ENCODE measurements around the gene FCRL1. TPM values are rescaled to one million over a fixed set of nuclear protein-coding genes. Genes with fewer than 3 reads are reported as not detected.

FCRL1 gene
- total and polyA plus RNA-seq, 10 of the 15 experiments (the other 5 are each of a cell fraction or from before 2014, with no cell fraction given), result 0.23 to 2.4 (median 0.87) TPM; not detected in 2

DNA sequence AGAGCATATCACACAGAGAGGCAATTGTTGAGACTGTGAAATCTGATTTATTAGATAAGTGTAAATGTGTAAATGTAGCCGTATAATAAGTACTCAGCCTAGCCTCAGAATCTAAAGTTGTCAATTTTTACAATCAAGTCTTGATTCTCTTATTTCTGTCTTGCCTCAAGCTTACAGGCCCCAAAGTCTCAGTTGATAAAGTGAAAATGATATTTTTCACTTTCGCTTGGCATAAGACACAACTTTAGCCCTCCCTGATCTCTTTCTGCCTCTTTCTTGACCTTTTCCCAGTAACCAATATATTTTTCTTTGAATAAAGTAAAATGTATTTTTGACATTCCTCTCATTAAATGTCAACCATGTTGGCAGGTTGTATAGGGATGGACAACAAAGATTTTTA, 11.0 kb upstream of the FCRL1 start:
- intact Hi-C loops (cut with micrococcal nuclease; ENCODE audit: unreplicated experiment), result no loop called here
- H3K27ac ChIP-seq (ENCODE audit: control insufficient read depth, insufficient read depth), result no peak overlapping the region
- H3K79me2 ChIP-seq (ENCODE audit: control insufficient read depth, insufficient read depth, low read length), result no peaks in the 10 kb centered on the region
- in situ Hi-C loops (cut with MboI), result no loop called here
- peaks cover 42% of the 10 kb centered on the region for H3K4me1 ChIP-seq (ENCODE audit: control insufficient read depth, insufficient read depth, low read length)
- DNase-seq (ENCODE audit: low read depth, low spot score) (no peak), ATAC-seq (peak; percentile 58), FAIRE-seq (no peak)
- H3K27me3 ChIP-seq (replicated peaks in 1 of 2; ENCODE audit: control insufficient read depth in 2 of 2, insufficient read depth in 2 of 2, low read length in 1 of 2), result no peaks in the 10 kb centered on the region; a peak in 1 of 4 replicates
- CTCF ChIA-PET, result no interaction called here
- H3K9ac ChIP-seq (ENCODE audit: control insufficient read depth, insufficient read depth, low read length), result no peak overlapping the region
- H3K4me2 ChIP-seq (ENCODE audit: control insufficient read depth, insufficient read depth), result peak overlapping the region; percentile 77
- H3K4me3 ChIP-seq, result 0 out of 2 replicates have a peak overlapping the region, but pooled peaks have one; percentile 6
- TF ChIP-seq, protein P1, sequence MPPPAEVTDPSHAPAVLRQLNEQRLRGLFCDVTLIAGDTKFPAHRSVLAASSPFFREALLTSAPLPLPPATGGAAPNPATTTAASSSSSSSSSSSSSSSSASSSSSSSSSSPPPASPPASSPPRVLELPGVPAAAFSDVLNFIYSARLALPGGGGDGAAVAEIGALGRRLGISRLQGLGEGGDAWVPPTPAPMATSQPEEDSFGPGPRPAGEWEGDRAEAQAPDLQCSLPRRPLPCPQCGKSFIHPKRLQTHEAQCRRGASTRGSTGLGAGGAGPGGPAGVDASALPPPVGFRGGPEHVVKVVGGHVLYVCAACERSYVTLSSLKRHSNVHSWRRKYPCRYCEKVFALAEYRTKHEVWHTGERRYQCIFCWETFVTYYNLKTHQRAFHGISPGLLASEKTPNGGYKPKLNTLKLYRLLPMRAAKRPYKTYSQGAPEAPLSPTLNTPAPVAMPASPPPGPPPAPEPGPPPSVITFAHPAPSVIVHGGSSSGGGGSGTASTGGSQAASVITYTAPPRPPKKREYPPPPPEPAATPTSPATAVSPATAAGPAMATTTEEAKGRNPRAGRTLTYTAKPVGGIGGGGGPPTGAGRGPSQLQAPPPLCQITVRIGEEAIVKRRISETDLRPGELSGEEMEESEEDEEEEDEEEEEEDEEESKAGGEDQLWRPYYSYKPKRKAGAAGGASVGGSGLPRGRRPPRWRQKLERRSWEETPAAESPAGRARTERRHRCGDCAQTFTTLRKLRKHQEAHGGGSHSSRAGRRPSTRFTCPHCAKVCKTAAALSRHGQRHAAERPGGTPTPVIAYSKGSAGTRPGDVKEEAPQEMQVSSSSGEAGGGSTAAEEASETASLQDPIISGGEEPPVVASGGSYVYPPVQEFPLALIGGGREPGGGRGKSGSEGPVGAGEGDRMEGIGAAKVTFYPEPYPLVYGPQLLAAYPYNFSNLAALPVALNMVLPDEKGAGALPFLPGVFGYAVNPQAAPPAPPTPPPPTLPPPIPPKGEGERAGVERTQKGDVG (CRISPR knock-in tag; IDR thresholded peaks at IDR 0.05), result no peak
- 0 out of 2 replicates have a peak, but pooled peaks have one; percentile 28 for TF ChIP-seq NFIC (IDR thresholded peaks at IDR 0.05; ENCODE audit: low read depth, low read length)
- peak overlapping the region; percentile 7; the same call in 1 of the 2 replicates for H2AFZ ChIP-seq (ENCODE audit: control insufficient read depth, low read depth, low read length)
- RAD21 ChIA-PET (ENCODE audit: unreplicated experiment), result interaction anchor here (1.5 kb wide), 1 partner anchor 49 kb away, joined by 3 read pairs; no protein-coding TSS in a partner anchor
- SMC1A ChIA-PET (ENCODE audit: uncharacterized antibody, unreplicated experiment), result interaction anchor here (1.0 to 1.4 kb wide), 3 partner anchors 21 to 38 kb away, joined by 3 to 4 read pairs (median 4); no protein-coding TSS in a partner anchor
- 10% methylated on average over 2 of the region's 2 CpGs for WGBS (ENCODE audit: insufficient coverage, insufficient replicate concordance, low lambda C conversion rate, missing lambda C conversion rate)
- H3K36me3 ChIP-seq (ENCODE audit: control insufficient read depth in 2 of 2, insufficient read depth in 2 of 2, low read length in 1 of 2), result no peaks in the 10 kb centered on the region
- POLR2A ChIA-PET, result no interaction called here
- H4K20me1 ChIP-seq (ENCODE audit: control insufficient read depth, insufficient read depth), result no peaks in the 10 kb centered on the region
- no TSS peak for BruUV-seq (replicated peaks)
- H3K9me3 ChIP-seq (replicated peaks; ENCODE audit: control insufficient read depth, insufficient read depth, low read length), result no peaks in the 10 kb centered on the region

DNA sequence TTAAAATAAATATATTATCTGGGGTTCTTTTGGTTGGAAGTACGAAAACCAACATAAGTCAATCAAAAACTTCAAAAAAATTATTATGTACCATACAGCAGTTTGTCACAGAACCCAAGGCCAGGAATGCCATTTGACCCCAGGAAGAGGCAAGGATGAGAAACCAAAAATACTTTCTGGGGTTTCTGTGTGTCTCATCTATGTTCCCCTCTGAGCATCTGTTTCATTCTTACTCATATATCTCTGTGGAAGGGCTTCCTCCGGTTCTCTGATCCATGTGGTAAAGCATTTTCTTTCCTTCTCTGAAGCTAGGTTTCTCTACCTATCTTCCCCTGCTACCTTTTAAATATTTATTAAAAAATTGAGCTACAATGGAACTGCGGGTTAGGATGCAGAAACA, 9.8 kb upstream of the FCRL1 start:
- Histone ChIP-seq H3K9me3 (replicated peaks; ENCODE audit: control insufficient read depth, insufficient read depth, low read length) (no peaks in the 10 kb centered on the region), H3K4me1 (ENCODE audit: control insufficient read depth, insufficient read depth, low read length) (peaks cover 42% of the 10 kb centered on the region), H2AFZ (ENCODE audit: control insufficient read depth, low read depth, low read length) (no peak overlapping the region), H3K27ac (ENCODE audit: control insufficient read depth, insufficient read depth) (no peak overlapping the region), H3K9ac (ENCODE audit: control insufficient read depth, insufficient read depth, low read length) (no peak overlapping the region), H3K4me3 (no peak overlapping the region), H3K27me3 (replicated peaks in 1 of 2; ENCODE audit: control insufficient read depth in 2 of 2, insufficient read depth in 2 of 2, low read length in 1 of 2) (no peaks in the 10 kb centered on the region; a peak in 1 of 4 replicates), H3K4me2 (ENCODE audit: control insufficient read depth, insufficient read depth) (peak overlapping the region; percentile 77), H4K20me1 (ENCODE audit: control insufficient read depth, insufficient read depth) (no peaks in the 10 kb centered on the region), H3K79me2 (ENCODE audit: control insufficient read depth, insufficient read depth, low read length) (no peaks in the 10 kb centered on the region), H3K36me3 (ENCODE audit: control insufficient read depth in 2 of 2, insufficient read depth in 2 of 2, low read length in 1 of 2) (no peaks in the 10 kb centered on the region)
- in situ Hi-C loops (cut with MboI), result no loop called here
- DNase-seq (ENCODE audit: low read depth, low spot score) (no peak), ATAC-seq (peak; percentile 48), FAIRE-seq (no peak)
- WGBS (ENCODE audit: insufficient coverage, insufficient replicate concordance, low lambda C conversion rate, missing lambda C conversion rate), result 8% methylated on average over 3 of the region's 3 CpGs
- intact Hi-C loops (cut with micrococcal nuclease; ENCODE audit: unreplicated experiment), result loop anchor here (2.0 kb wide), 1 partner anchor 19 kb away; no protein-coding TSS in a partner anchor
- ChIA-PET POLR2A (no interaction called here), RAD21 (ENCODE audit: unreplicated experiment) (interaction anchor here (1.5 kb wide), 1 partner anchor 48 kb away, joined by 3 read pairs; no protein-coding TSS in a partner anchor), SMC1A (ENCODE audit: uncharacterized antibody, unreplicated experiment) (interaction anchor here (0.7 to 1.1 kb wide), 5 partner anchors 9 to 49 kb away, joined by 3 to 4 read pairs (median 3); no protein-coding TSS in a partner anchor), CTCF (interaction anchor here (0.6 to 1.4 kb wide), 2 partner anchors 16 to 108 kb away, joined by 3 to 4 read pairs; no protein-coding TSS in a partner anchor)
- no TSS peak for BruUV-seq (replicated peaks)
- TF ChIP-seq ZNF622 (IDR thresholded peaks at IDR 0.05) (no peak), RUNX3 (IDR thresholded peaks at IDR 0.05; ENCODE audit: low read length) (peak; percentile 81), MYC (IDR thresholded peaks at IDR 0.05; ENCODE audit: insufficient read depth, insufficient read length, insufficient replicate concordance, low read length, severe bottlenecking) (no peak), NR2F1 (conservative IDR thresholded peaks at IDR 0.05) (0 out of 2 replicates have a peak, but pooled peaks have one; percentile 18), CREM (IDR thresholded peaks at IDR 0.05; ENCODE audit: low read depth) (peak; percentile 36; the same call in 1 of the 2 replicates), EZH2 (IDR thresholded peaks at IDR 0.05; ENCODE audit: borderline replicate concordance, control insufficient read depth, low read depth, low read length) (no peak)
- TF ChIP-seq, protein P2, sequence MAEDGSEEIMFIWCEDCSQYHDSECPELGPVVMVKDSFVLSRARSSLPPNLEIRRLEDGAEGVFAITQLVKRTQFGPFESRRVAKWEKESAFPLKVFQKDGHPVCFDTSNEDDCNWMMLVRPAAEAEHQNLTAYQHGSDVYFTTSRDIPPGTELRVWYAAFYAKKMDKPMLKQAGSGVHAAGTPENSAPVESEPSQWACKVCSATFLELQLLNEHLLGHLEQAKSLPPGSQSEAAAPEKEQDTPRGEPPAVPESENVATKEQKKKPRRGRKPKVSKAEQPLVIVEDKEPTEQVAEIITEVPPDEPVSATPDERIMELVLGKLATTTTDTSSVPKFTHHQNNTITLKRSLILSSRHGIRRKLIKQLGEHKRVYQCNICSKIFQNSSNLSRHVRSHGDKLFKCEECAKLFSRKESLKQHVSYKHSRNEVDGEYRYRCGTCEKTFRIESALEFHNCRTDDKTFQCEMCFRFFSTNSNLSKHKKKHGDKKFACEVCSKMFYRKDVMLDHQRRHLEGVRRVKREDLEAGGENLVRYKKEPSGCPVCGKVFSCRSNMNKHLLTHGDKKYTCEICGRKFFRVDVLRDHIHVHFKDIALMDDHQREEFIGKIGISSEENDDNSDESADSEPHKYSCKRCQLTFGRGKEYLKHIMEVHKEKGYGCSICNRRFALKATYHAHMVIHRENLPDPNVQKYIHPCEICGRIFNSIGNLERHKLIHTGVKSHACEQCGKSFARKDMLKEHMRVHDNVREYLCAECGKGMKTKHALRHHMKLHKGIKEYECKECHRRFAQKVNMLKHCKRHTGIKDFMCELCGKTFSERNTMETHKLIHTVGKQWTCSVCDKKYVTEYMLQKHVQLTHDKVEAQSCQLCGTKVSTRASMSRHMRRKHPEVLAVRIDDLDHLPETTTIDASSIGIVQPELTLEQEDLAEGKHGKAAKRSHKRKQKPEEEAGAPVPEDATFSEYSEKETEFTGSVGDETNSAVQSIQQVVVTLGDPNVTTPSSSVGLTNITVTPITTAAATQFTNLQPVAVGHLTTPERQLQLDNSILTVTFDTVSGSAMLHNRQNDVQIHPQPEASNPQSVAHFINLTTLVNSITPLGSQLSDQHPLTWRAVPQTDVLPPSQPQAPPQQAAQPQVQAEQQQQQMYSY (CRISPR knock-in tag; IDR thresholded peaks at IDR 0.05), result no peak
